ENCODE data around the gene SENP8.

SENP8 gene

DNA sequence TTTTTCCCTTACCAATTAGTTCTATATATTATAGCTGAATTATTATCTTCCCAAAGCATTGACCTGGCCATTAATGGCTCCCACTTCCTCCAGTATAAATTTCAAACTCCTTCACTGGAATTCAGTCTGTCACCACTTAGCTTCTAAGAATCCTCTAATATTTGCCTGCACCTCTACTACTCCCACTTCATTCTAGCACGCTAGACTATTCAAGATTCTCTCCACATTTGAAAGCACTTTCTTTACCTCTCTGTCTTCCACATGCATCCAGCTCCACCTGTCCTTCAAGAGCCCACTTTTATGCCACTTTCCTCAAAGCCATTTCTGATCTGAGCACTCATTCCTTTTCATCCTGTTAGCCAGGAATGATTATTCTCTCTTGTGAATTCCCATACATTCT is 15.0 kb downstream of the SENP8 start:
- DNase-seq (ENCODE audit: insufficient read length, low spot score) (no peak), FAIRE-seq (no peak)
- TF ChIP-seq, protein P1, sequence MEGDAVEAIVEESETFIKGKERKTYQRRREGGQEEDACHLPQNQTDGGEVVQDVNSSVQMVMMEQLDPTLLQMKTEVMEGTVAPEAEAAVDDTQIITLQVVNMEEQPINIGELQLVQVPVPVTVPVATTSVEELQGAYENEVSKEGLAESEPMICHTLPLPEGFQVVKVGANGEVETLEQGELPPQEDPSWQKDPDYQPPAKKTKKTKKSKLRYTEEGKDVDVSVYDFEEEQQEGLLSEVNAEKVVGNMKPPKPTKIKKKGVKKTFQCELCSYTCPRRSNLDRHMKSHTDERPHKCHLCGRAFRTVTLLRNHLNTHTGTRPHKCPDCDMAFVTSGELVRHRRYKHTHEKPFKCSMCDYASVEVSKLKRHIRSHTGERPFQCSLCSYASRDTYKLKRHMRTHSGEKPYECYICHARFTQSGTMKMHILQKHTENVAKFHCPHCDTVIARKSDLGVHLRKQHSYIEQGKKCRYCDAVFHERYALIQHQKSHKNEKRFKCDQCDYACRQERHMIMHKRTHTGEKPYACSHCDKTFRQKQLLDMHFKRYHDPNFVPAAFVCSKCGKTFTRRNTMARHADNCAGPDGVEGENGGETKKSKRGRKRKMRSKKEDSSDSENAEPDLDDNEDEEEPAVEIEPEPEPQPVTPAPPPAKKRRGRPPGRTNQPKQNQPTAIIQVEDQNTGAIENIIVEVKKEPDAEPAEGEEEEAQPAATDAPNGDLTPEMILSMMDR (IDR thresholded peaks at IDR 0.05; ENCODE audit: insufficient read depth, missing control alignments), result no peak

DNA sequence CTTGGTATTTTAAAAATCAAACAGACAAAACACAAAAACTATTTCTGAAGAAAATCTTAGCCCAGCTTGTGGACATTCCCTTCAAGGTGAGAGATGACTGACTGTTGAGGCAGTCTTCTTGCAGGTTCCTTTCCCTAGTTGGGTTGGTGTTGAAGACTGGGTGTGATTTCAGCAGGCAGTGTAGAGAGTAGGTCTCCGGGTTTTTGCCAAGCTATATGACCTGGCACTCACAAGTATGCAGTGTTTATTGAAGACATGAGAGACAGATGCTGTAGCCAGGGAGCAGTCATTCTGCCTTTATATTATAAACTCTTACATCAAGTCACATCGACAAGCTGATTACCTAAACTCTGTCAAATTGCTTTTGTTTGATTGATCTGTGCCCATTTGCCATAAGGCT is 17.5 kb downstream of the SENP8 start:
- no peak for DNase-seq (ENCODE audit: insufficient read length, low spot score)
- TF ChIP-seq, protein P1 (IDR thresholded peaks at IDR 0.05; ENCODE audit: insufficient read depth, missing control alignments), result no peak
- no peak for FAIRE-seq

DNA sequence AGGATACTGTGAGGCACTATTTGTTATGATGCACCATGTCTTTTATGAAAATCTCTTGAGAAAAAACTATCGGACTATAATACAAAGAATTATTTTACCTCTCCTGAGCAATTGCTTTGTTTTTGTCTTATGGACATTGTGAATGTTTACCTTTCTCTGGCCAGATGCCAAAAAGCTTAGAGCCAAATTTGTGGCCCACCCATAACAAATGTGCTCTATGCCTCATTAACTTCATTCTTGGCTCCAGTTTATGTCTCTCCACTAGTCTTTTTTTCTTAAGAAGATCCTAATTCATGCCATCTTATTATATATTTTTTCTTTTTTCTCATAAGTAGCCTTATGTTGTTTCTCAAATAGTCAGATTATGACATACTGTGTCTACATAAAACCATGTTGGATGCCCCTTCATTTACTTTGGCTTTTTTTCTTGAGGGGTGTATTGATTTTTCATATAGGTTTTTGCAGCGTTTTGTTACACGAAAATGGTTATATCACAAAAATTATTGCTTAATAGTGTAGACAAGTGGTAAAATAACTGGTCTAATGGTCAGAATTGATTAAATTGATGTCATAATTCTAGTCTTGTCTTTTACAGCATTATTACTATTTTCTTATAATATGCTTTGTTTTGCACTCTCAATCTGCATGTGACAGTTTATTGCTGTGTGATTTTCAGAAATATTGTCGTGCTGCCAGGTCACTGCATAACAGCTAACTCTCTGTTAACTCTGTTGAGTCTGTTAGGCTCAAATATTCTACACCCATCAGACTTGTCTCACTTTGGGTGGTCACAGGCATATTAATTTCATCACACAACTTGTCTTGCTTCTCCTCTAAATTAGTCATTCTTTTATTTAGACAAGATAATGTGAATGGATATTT is 18.2 kb downstream of the SENP8 start:
- TF ChIP-seq, protein P1 (IDR thresholded peaks at IDR 0.05; ENCODE audit: insufficient read depth, missing control alignments), result no peak
- FAIRE-seq (no peak), DNase-seq (ENCODE audit: insufficient read length, low spot score) (no peak)

DNA sequence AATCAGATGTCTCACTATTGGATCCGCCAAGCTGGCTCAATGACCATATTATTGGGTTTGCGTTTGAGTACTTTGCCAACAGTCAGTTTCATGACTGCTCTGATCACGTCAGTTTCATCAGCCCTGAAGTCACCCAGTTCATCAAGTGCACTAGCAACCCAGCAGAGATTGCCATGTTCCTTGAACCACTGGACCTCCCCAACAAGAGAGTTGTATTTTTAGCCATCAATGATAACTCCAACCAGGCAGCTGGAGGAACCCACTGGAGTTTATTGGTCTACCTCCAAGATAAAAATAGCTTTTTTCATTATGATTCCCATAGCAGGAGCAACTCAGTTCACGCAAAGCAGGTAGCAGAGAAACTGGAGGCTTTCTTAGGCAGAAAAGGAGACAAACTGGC is 21.5 kb downstream of the SENP8 start:
- TF ChIP-seq, protein P1 (IDR thresholded peaks at IDR 0.05; ENCODE audit: insufficient read depth, missing control alignments), result no peak
- DNase-seq (ENCODE audit: insufficient read length, low spot score) (no peak), FAIRE-seq (no peak)

DNA sequence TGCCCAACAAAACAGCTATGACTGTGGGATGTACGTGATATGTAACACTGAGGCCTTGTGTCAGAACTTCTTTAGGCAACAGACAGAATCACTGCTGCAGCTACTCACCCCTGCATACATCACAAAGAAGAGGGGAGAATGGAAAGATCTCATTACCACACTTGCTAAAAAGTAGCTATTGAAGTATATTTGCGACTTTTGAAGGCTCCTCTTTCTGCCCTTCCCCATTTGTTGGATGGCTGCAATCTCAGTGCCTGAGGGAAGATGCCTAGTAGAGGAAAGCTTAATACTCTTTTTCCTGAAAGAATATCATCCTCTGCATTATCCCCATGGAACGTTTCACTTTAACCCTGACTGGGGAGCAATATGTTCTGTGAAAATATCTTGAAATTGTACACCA is 21.9 kb downstream of the SENP8 start:
- no peak for DNase-seq (ENCODE audit: insufficient read length, low spot score)
- FAIRE-seq, result no peak
- TF ChIP-seq, protein P1 (IDR thresholded peaks at IDR 0.05; ENCODE audit: insufficient read depth, missing control alignments), result no peak

DNA sequence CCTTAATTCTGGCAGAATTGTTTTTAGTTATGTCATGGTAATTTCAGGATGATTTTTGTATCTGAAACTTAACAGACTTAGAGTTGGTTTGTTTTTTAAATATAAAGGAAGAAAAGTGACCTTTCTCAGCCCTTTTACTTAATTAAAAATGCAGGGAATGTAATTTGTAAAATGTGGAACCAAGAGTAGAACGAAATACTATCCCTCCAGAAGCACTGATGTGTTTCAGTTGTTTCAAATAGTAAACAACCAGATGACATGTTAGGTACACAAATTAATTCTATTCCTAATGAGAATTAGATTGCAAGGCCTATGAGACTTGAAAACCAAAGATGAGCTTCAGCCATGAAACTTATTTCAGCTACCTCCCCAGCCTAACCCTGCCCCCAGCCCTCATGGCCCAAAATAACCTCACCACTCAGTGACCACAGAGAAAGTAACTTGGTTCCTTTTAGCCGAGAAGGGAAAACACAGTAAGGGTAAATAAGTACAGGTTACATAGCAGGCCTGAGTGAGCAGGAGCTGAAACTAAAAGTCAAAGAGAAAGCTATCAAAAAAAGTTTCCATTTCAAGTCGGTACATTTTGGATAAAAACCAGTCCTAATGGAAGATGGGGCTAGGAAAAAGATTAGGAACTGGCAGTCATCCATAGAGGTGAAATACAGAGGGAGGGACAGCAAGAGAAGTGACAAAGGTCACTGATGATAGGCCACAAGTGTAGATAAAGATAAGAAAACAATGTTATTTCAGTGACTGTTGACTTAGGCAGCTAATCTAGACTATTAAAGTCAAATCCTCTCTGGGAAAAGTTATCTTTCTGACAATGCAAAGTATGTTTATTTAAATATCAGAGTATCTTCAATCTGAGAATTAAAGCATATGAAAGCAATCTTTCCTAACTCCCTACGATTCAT is 23.2 kb downstream of the SENP8 start:
- FAIRE-seq (no peak), DNase-seq (ENCODE audit: insufficient read length, low spot score) (no peak)
- TF ChIP-seq, protein P1 (IDR thresholded peaks at IDR 0.05; ENCODE audit: insufficient read depth, missing control alignments), result no peak
